Measurements from ENCODE around the gene ISG20. TPM values are rescaled to one million over a fixed set of nuclear protein-coding genes. Genes with fewer than 3 reads are reported as not detected.

The ISG20 gene
- total and polyA plus RNA-seq, 2 donors (not counting 3 experiments of a cell fraction or from before 2014, with no cell fraction given) = 6.4 to 7.5 TPM

DNA sequence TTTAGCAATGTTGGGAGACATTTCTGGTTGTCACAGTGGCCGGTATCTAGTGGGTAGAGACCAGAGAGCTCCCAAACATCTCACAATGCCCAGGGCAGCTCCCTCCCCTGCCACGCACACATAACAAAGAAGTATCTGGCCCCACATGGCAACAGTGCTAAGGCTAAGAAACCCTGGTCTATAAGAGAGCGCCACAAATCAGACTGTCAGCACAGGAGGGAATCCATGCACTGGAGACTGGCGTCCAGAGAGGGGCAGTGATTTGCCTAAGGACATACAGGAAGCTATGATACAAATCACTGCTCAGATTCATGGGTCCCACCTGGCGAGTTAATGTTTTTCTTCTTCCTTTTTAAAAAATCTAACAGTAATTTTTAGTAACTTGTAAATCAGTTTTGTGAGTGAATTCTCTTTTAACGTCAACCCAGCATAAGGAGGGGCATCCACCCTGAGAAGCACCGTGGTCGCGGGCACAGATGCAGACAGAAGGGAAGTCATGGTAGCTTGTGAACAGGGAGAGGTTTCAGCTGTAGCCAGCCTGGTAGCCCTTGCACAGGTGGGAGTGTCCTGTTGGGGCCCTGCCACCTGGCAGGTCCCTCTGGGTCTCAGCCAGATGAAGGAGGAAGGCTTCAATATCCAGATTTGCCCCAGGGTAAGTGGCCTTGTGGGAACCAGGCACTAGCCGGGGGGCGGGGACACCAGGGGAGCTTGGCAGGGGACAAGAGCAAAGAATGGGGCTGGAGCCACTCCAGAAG, 8.7 kb downstream of the ISG20 start:
- Histone ChIP-seq H2AFZ (ENCODE audit: low read depth, low read length) (no peak overlapping the region), H3K9me3 (replicated peaks; ENCODE audit: control insufficient read depth, insufficient read depth, low read length) (no peaks in the 10 kb centered on the region), H3K4me1 (ENCODE audit: control insufficient read depth, extremely low read depth, insufficient read depth, low read length) (peaks cover 29% of the 10 kb centered on the region), H3K27ac (ENCODE audit: insufficient read depth, low read depth, low read length) (peak overlapping the region; percentile 99), H3K79me2 (ENCODE audit: control insufficient read depth, insufficient read depth, low read length) (no peaks in the 10 kb centered on the region), H3K9ac (replicated peaks; ENCODE audit: extremely low read depth, insufficient read depth, low read length) (no peak overlapping the region), H3K4me3 (replicated peaks in 1 of 3; ENCODE audit: insufficient read depth in 1 of 3, low read depth in 1 of 3, low read length in 3 of 3) (no peak overlapping the region), H4K20me1 (replicated peaks; ENCODE audit: control insufficient read depth, extremely low read depth, insufficient read depth, low read length) (no peaks in the 10 kb centered on the region), H3K4me2 (ENCODE audit: insufficient read depth, low read length) (no peak overlapping the region), H3K36me3 (ENCODE audit: control insufficient read depth in 2 of 2, extremely low read depth in 1 of 2, insufficient read depth in 2 of 2, low read length in 2 of 2) (no peaks in the 10 kb centered on the region), H3K9me1 (replicated peaks; ENCODE audit: control insufficient read depth, extremely low read depth, insufficient read depth, low read length) (no peaks in the 10 kb centered on the region), H3K27me3 (ENCODE audit: control insufficient read depth in 2 of 2, insufficient read depth in 2 of 2, low read length in 2 of 2) (no peaks in the 10 kb centered on the region)
- FAIRE-seq (no peak), DNase-seq (ENCODE audit: low read depth, low spot score) (no peak)
- POLR2A ChIA-PET = no interaction called here
- TF ChIP-seq MYC (IDR thresholded peaks at IDR 0.05; ENCODE audit: low read depth, low read length) (no peak), POLR2AphosphoS5 (IDR thresholded peaks at IDR 0.05; ENCODE audit: insufficient read depth, low read depth, low read length) (no peak), FOS (IDR thresholded peaks at IDR 0.05; ENCODE audit: borderline replicate concordance, insufficient read depth, low read length) (no peak), JUN (IDR thresholded peaks at IDR 0.05; ENCODE audit: borderline replicate concordance, insufficient read depth, insufficient read length, low read depth) (no peak), MAX (IDR thresholded peaks at IDR 0.05; ENCODE audit: insufficient read depth, insufficient read length) (no peak), EZH2 (IDR thresholded peaks at IDR 0.05; ENCODE audit: borderline replicate concordance, low read depth, low read length, severe bottlenecking) (no peak), GATA2 (IDR thresholded peaks at IDR 0.05; ENCODE audit: insufficient read depth, insufficient read length, low read depth, low read length) (no peak), POLR2A (IDR thresholded peaks at IDR 0.05; ENCODE audit: low read depth, low read length) (no peak)
- TF ChIP-seq, protein P1, sequence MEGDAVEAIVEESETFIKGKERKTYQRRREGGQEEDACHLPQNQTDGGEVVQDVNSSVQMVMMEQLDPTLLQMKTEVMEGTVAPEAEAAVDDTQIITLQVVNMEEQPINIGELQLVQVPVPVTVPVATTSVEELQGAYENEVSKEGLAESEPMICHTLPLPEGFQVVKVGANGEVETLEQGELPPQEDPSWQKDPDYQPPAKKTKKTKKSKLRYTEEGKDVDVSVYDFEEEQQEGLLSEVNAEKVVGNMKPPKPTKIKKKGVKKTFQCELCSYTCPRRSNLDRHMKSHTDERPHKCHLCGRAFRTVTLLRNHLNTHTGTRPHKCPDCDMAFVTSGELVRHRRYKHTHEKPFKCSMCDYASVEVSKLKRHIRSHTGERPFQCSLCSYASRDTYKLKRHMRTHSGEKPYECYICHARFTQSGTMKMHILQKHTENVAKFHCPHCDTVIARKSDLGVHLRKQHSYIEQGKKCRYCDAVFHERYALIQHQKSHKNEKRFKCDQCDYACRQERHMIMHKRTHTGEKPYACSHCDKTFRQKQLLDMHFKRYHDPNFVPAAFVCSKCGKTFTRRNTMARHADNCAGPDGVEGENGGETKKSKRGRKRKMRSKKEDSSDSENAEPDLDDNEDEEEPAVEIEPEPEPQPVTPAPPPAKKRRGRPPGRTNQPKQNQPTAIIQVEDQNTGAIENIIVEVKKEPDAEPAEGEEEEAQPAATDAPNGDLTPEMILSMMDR (IDR thresholded peaks at IDR 0.05; ENCODE audit: extremely low read depth in 1 of 2, insufficient read depth in 1 of 2, low read depth in 1 of 2, low read length in 2 of 2) = no peak
- CTCF ChIA-PET = interaction anchor here (1.0 to 1.7 kb wide), 2 partner anchors 9 to 23 kb away, joined by 3 to 4 read pairs; partner anchors contain the start of gene ISG20
- intact Hi-C loops (cut with micrococcal nuclease) = loop anchor here (2.0 to 5.0 kb wide), 3 partner anchors 17 to 250 kb away; partner anchors contain the start of genes HAPLN3, MRPL46 and MRPS11
- no TSS peak for BruUV-seq (replicated peaks)
- dilution Hi-C loops (cut with MboI; ENCODE audit: extremely low pct_ligation_motif_present, low sequenced_read_pairs) = no loop called here

Measured in endothelial cell of umbilical vein (primary cell).